DOHH2 (cell line): ENCODE measurements around the gene YWHAQ.

Source experiments
- CTCF ChIP-seq: fragments of 200-600 bp; sonication (generic); IDR thresholded peaks from one replicate; pipeline ENCODE4 v1.5.1; 2014; ENCODE audit warnings: antibody characterized with exemption, mild to moderate bottlenecking, low read depth, low read length; ENCODE audit not compliant: poor library complexity, severe bottlenecking
- EZH2phosphoT487 ChIP-seq: fragments of 200-600 bp; sonication (generic); IDR thresholded peaks from 2 replicates; pipeline ENCODE4 v1.6.1; 2017; ENCODE audit warnings: borderline replicate concordance, mild to moderate bottlenecking, antibody characterized with exemption, low read length, moderate library complexity, mixed read lengths

- TF ChIP-seq CTCF, result no peak
- no peak for TF ChIP-seq EZH2phosphoT487
Measured at GRCh38 chr2:9602412-9602811, 28.4 kb downstream of the YWHAQ start.
